Pulmonary artery endothelial cell (primary cell): Measurements from ENCODE around the gene DAGLA. TPM values are rescaled to one million over a fixed set of nuclear protein-coding genes. Genes with fewer than 3 reads are reported as not detected.

ENCODE experiments used
- DNase-seq: peaks from one replicate; pipeline ENCODE4 v3.0.0-alpha.2; 2011; ENCODE audit warnings: low read depth, low spot score
- total RNA-seq: library from RNA; depleted of rRNA; stranded (reverse); fragments of >200 nt; gene quantifications from 2 replicates; pipeline ENCODE4 v1.2.3, GENCODE V29; 2014

DAGLA gene
- total RNA-seq, 1 donor from 2014 or later = 1.5 TPM

DNA sequence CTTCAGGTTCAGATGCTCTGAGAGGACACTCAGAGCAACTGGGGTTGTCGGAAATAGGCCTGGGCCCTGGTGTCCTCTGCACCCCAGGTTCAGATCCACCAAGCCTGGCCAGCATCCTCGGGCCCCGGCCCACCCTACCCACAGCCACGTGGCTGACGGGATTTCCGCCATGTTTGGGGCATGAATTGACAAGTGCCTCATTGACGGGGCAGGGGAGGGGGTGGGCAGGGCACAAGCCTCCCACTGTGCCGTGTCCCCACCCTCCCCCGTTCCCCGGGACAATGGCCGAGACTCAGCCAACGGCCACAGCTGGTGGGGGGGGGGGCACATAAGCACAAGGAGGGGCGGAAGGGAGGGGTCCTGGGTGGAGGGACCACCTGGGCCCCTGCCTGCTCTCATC, 80.8 kb downstream of the DAGLA start:
- no peak for DNase-seq

DNA sequence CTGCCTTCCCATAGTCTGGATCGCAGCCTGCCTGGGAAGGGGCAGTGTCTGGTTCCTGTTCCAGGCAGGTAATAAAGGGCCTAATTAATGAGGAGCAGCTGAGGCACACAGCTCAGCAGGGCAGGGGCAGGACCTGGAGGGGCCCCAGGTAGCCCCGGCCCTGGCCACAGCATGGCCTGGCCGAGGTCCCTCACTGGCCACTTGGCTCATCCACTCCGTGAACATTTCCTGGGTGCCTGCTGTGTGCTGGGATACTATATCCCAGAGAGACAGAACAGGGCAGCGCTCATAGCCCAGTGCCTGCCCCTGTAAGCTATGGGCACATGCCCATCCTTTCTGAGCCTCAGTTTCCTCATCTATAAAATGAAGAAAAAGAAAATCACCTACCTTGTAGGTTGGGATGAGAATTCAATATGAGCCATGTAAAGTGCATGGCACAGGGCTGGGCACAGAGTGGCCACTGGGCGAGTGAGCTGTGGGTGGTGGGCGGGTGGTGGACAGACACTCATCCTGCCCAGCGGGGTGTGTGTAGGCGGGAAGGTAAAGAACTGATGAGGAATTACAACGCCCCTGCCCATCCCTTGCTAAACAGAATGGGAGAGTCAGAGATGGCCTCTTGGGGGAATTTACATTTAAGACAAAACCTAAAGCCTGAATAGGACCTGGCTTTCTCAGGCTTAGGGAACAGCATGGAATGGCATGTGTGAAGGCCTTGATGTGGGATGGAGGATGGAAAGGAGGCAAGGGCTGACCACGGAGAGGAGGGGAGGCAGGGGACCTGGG, 81.4 kb downstream of the DAGLA start:
- no peak for DNase-seq

GRCh38 chr11:61762223-61762615, 82.0 kb downstream of the DAGLA start:
- no peak for DNase-seq

GRCh38 chr11:61762798-61763197, 82.6 kb downstream of the DAGLA start:
- DNase-seq = no peak

GRCh38 chr11:61763930-61764605, 83.9 kb downstream of the DAGLA start:
- no peak for DNase-seq

GRCh38 chr11:61764606-61765260, 84.5 kb downstream of the DAGLA start:
- DNase-seq = no peak

- DNase-seq = no peak
Measured at GRCh38 chr11:61765550-61766253, 85.5 kb downstream of the DAGLA start.

- DNase-seq = no peak
Measured at GRCh38 chr11:61766353-61766841, 86.2 kb downstream of the DAGLA start.

DNA sequence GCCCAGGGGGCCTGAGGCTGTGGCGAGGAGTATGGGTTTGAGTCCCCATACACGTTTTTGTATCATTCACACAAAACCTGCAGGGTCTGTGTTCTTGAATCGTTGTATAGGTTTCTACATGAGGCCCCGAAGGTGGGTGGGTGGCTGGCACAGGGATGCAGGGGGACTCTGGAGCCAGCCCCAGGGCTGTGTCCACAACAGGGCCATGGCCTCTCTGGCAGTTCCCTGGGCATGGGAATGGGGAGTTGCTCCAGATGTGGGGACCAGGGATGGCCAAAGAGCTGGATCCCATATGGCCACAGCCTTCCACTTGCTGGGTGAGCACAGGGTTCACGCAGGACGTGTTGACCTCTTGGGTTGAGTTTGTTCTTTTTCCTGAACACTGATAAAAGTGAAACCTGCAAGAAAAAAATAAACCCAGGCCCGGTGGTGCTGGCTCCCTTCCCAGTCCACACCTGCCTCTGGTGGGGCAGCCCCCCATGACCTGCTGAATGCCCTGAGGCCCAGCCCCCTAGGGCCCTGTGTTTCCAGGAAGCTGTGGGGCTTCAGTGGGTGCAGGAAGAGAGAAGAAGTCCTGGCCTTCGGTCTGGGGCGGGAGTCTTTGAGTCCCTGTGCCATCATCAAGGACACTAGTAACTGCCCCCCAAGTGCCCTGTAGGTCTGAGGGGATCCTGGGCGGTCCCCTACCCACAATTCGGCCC, 88.3 kb downstream of the DAGLA start:
- no peak for DNase-seq

DNA sequence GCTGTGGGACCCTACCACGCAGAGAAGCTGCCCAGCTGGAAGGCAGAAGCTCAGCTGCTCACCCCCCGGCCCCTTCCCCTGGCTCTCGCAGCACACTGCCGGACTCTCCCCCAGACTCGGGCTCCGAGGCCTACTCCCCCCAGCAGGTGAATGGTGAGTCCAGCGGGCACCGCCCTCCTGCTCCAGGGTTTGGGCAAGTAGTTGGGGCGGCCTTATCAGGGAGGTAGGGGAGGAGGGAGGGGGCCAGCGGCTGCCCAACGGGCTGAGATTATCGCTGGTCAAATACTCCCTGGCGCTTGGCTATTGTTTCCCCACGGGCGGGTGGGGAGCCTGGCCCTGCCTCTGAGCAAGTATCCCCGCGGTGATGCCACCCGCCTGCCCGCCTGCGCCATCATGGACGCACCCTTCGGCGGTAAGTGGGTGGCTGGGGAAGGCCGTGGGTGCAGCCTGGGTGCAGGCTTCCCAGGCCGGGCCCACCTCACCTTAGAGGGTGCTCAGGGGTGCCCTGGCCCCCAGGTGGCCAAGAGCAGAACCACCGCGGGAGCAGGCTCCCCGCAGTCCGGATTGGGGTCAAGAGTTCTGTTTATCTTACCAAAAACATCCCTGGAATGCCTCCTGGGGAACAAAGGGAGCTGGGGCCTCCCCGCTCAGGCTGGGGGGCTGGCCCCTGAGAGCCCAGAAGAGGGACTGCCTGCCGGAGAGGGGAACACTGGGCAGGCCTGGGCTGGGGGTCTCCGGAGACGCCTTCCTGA, 89.2 kb downstream of the DAGLA start:
- no peak for DNase-seq

GRCh38 chr11:61769946-61770683, 89.9 kb downstream of the DAGLA start:
- DNase-seq = no peak

DNA sequence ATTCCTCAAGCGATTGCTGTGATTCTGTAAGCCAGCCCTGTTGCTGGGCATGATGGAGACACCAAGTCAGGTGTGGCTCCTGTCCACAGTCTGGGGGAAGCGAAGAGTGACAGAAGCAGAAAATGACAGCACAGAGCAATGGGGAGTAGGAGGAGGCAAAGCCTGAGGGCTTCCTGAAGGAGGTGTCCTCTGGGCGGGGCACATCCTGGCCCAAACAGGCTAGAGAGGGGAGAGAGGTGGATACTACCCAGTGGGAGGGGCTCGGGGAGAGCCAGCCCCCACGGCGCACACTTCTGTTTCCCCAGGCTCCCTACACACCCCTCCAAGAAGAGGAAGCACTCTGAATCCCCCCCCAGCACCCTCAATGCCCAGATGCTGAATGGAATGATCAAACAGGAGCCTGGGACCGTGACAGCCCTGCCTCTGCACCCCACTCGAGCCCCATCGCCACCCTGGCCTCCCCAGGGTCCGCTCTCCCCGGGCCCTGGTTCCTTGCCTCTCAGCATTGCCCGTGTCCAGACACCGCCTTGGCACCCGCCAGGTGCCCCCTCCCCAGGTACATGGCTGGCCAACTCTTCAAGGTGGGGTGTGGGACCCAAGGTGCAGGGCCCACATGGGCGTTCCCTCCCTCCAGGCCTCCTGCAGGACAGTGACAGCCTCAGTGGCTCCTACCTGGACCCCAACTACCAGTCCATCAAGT, 91.2 kb downstream of the DAGLA start:
- no peak for DNase-seq

DNA sequence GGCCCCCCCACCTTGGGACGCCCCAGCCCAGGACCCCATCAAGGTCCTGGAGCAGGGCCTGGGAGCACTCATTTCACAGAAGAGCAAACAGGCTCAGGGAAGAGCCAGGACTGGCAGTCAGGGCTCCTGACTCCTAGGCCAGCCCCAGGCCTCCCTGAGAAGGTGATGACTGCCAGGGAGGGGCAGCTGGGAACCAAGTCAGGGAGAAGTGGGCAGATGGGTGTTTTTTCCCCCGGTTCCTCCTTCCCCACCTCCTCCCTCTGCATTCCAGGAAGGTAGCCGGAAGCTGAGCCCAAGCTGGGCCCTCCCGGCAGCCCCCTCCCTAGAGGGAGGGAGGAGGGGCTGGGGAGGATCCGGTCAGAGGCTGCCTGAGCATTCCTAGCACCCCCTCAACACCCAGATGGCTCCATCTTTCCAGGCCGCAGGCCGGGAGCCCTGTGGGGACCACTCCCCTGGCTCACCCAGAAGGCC, 91.8 kb downstream of the DAGLA start:
- DNase-seq = no peak

GRCh38 chr11:61773356-61773755, 93.2 kb downstream of the DAGLA start:
- DNase-seq = no peak

DNA sequence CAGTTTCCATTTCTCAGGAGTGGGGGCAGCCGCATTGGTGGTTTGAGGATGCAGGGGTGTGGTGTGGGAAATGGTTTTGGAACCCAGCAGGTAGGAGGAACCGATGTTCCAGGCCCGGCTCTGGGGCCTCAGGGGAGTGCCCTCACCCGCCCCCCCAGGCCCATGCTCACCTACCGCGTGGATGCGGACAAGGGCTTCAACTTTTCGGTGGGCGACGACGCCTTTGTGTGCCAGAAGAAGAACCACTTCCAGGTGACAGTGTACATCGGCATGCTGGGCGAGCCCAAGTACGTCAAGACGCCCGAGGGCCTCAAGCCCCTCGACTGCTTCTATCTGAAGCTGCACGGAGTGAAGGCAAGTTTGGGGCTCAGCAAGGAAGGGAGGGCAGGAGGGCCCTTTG, 93.6 kb downstream of the DAGLA start:
- DNase-seq = no peak

DNA sequence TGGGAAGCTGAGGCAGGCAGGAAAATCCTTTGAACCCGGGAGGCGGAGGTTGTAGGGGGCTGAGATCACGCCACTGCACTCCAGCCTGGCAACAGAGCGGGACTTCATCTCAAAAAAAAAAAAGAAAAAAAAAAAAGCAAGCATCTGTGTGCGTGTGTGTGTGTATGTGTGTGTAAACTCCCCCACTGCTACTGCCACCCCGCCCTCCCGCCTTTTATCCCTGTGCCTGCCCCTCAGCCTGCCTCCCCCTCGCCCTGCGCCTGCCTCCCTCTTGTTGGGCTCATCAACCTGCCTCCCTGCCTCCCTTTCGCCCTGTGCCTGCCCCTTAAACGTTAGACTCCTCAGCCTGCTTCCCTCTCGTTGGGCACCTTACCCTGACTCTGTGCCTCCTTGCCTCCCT, 94.2 kb downstream of the DAGLA start:
- DNase-seq = no peak

GRCh38 chr11:61775106-61775505, 94.9 kb downstream of the DAGLA start:
- no peak for DNase-seq

DNA sequence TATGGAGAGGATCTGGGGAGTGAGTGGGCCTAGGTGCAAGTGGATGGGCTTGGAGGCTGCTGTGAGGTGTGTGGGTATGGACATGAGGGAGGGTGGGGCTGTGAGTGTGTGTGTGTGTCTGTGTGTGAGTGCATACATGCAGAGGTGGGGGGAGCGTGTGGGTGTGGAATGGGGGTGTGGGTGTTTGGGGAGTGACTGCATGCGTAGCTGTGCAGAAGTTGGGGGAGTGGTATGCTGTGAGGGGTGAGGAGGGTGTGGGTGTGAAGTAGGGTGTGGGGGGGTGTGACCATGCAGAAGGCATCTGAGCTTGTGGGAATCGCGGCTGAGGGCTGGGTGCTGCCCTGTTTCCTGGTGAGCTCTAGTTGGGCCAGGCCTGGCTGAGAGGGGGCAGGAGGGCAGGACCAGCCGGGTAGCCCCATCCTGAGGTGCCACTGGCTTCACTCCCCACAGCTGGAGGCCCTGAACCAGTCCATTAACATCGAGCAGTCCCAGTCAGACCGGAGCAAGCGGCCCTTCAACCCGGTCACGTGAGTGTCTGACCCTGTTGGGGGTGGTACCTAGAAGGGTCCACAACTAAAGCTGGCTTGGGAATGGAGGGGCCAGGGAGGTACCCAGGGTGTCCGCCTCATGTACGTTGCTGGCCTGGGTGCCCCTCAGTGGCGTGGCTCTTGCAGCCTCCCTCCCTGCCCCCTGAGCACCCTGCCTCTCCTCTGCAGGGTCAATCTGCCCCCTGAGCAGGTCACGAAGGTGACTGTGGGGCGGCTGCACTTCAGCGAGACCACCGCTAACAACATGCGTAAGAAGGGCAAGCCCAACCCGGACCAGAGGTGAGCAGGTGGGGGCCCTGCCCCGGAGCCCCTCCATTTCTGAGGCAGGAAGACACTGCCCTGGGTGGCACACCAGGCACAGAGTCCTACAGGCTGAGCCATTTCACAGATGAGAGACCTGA, 95.7 kb downstream of the DAGLA start:
- no peak for DNase-seq
